IMR-90 (cell line): Measurements from ENCODE around the gene ZNF385D. TPM values are rescaled to one million over a fixed set of nuclear protein-coding genes. Genes with fewer than 3 reads are reported as not detected.

Source experiments
- ATAC-seq: fragments of 200-7000 bp; cut with Tn5 transposase; 2 replicates; pipeline ENCODE4 v1.9.1; 2020; ENCODE audit warnings: low read depth, mild to moderate bottlenecking, moderate library complexity
- BruUV-seq: library from RNA; stranded (reverse); fragments of 400-500 nt; replicated peaks from 2 replicates; lab custom pipeline; 2021; lab: Mats Ljungman, UMichigan
- CTCF ChIA-PET: fragments of 300-600 bp; formaldehyde crosslinking; extraction: SDS; loops from one replicate; lab custom pipeline; 2021; ENCODE audit warnings: antibody characterized with exemption; lab: Yijun Ruan, JAX
- POLR2A ChIA-PET: fragments of 300-600 bp; sonication (Branson Sonifier 250); formaldehyde crosslinking; loops from one replicate; lab custom pipeline; 2022; ENCODE audit warnings: antibody characterized with exemption; ENCODE audit not compliant: unreplicated experiment; lab: Charles Lee
- DNase-seq: peaks from one replicate; pipeline ENCODE4 v3.0.0; 2013
- H2AFZ ChIP-seq: replicated peaks from 2 replicates; pipeline ENCODE3; 2013; ENCODE audit warnings: low read length, mild to moderate bottlenecking; ENCODE audit not compliant: poor library complexity
- H2AK5ac ChIP-seq: 2 replicates; pipeline ENCODE4 v1.6.1; 2013; ENCODE audit warnings: low read depth, low read length, inconsistent platforms
- H2AK9ac ChIP-seq: replicated peaks from 2 replicates; pipeline ENCODE3; 2013; ENCODE audit warnings: mild to moderate bottlenecking, low read depth, low read length, moderate library complexity; ENCODE audit not compliant: poor library complexity
- H2BK120ac ChIP-seq: 2 replicates; pipeline ENCODE4 v1.6.1; 2013; ENCODE audit warnings: low read depth, low read length, inconsistent platforms
- H2BK15ac ChIP-seq: 3 replicates; pipeline ENCODE4 v1.6.1; 2013; ENCODE audit warnings: low read depth, low read length, inconsistent platforms
- H2BK20ac ChIP-seq: 2 replicates; pipeline ENCODE4 v1.6.1; 2013; ENCODE audit warnings: low read depth, mild to moderate bottlenecking, inconsistent platforms, low read length, moderate library complexity
- H2BK5ac ChIP-seq: 2 replicates; pipeline ENCODE4 v1.6.1; 2013; ENCODE audit warnings: mild to moderate bottlenecking, low read depth, low read length, inconsistent platforms; ENCODE audit not compliant: poor library complexity, severe bottlenecking
- H3K14ac ChIP-seq: replicated peaks from 2 replicates; pipeline ENCODE4 v1.6.1; 2013; ENCODE audit warnings: low read depth, low read length, inconsistent platforms
- H3K18ac ChIP-seq: 2 replicates; pipeline ENCODE4 v1.6.1; 2013; ENCODE audit warnings: low read depth, low read length, control low read depth
- H3K23ac ChIP-seq: 2 replicates; pipeline ENCODE4 v1.6.1; 2013; ENCODE audit warnings: low read depth, low read length, inconsistent platforms
- H3K27ac ChIP-seq: 2 replicates; pipeline ENCODE4 v1.5.1; 2013; ENCODE audit warnings: mild to moderate bottlenecking, control low read depth, low read length; ENCODE audit not compliant: insufficient read depth
- H3K27me3 ChIP-seq: 2 replicates; pipeline ENCODE4 v1.6.1; 2013; ENCODE audit warnings: low read length; ENCODE audit not compliant: control insufficient read depth, insufficient read depth
- H3K36me3 ChIP-seq: 2 replicates; pipeline ENCODE4 v1.6.1; 2013; ENCODE audit warnings: low read length, mixed read lengths; ENCODE audit not compliant: control insufficient read depth, insufficient read depth
- H3K4ac ChIP-seq: 2 replicates; pipeline ENCODE4 v1.6.1; 2013; ENCODE audit warnings: low read depth, low read length, inconsistent platforms
- H3K4me1 ChIP-seq: 2 replicates; pipeline ENCODE4 v1.6.1; 2013; ENCODE audit warnings: low read length, mixed read lengths; ENCODE audit not compliant: control insufficient read depth, insufficient read depth
- H3K4me2 ChIP-seq: 2 replicates; pipeline ENCODE4 v1.6.1; 2013; ENCODE audit warnings: low read depth, mild to moderate bottlenecking, control low read depth, low read length, moderate library complexity
- H3K4me3 ChIP-seq: 2 replicates; pipeline ENCODE4 v1.5.1; 2013; ENCODE audit warnings: low read depth, mild to moderate bottlenecking, control low read depth, low read length, moderate library complexity; ENCODE audit not compliant: insufficient read depth
- H3K56ac ChIP-seq: 2 replicates; pipeline ENCODE4 v1.6.1; 2013; ENCODE audit warnings: low read length, inconsistent platforms; ENCODE audit not compliant: insufficient read depth; ENCODE audit errors: extremely low read depth
- H3K79me1 ChIP-seq, 2 experiments: 2 replicates each; pipeline ENCODE4 v1.6.1; 2013; ENCODE audit warnings: low read length in 2 of 2, inconsistent platforms in 1 of 2, low read depth in 1 of 2
- H3K9ac ChIP-seq: 2 replicates; pipeline ENCODE4 v1.6.1; 2013; ENCODE audit warnings: low read depth, low read length, control low read depth
- H3K9me1 ChIP-seq: 2 replicates; pipeline ENCODE4 v1.6.1; 2013; ENCODE audit warnings: low read length, inconsistent platforms; ENCODE audit not compliant: insufficient read depth
- H3K9me3 ChIP-seq: 2 replicates; pipeline ENCODE4 v1.6.1; 2013; ENCODE audit warnings: low read length; ENCODE audit not compliant: control insufficient read depth, insufficient read depth
- H4K20me1 ChIP-seq: 2 replicates; pipeline ENCODE4 v1.6.1; 2013; ENCODE audit warnings: low read length, inconsistent platforms; ENCODE audit not compliant: insufficient read depth
- H4K5ac ChIP-seq: 2 replicates; pipeline ENCODE4 v1.6.1; 2013; ENCODE audit warnings: mild to moderate bottlenecking, low read depth, low read length, control low read depth
- H4K8ac ChIP-seq, 2 experiments: 2 replicates each; pipeline ENCODE4 v1.6.1; 2013; ENCODE audit warnings: low read depth in 2 of 2, low read length in 2 of 2, control low read depth in 1 of 2, inconsistent platforms in 1 of 2
- H4K91ac ChIP-seq: 2 replicates; pipeline ENCODE4 v1.6.1; 2013; ENCODE audit warnings: low read depth, low read length, inconsistent platforms; ENCODE audit not compliant: insufficient read depth
- BHLHE40 ChIP-seq: fragments of 150-350 bp; IDR thresholded peaks from 2 replicates; pipeline ENCODE4 v1.6.1; 2016; ENCODE audit warnings: mild to moderate bottlenecking, low read depth, low read length
- CEBPB ChIP-seq: IDR thresholded peaks from 2 replicates; pipeline ENCODE4 v1.6.1; 2012; ENCODE audit warnings: low read depth, low read length, improper control_type of control experiment
- CTCF ChIP-seq: conservative IDR thresholded peaks from 2 replicates; pipeline ENCODE4 v1.5.1; 2012; ENCODE audit warnings: mild to moderate bottlenecking, low read depth, low read length, improper control_type of control experiment
- ELK1 ChIP-seq: fragments of 150-350 bp; IDR thresholded peaks from 2 replicates; pipeline ENCODE4 v1.6.1; 2016; ENCODE audit warnings: low read depth, mild to moderate bottlenecking, low read length, moderate library complexity, borderline replicate concordance
- FOS ChIP-seq: fragments of 150-350 bp; IDR thresholded peaks from 2 replicates; pipeline ENCODE4 v1.6.1; 2016; ENCODE audit warnings: low read depth, low read length
- MAFK ChIP-seq: IDR thresholded peaks from 2 replicates; pipeline ENCODE4 v1.6.1; 2012; ENCODE audit warnings: low read depth, low read length, improper control_type of control experiment
- MAZ ChIP-seq: IDR thresholded peaks from 2 replicates; pipeline ENCODE4 v1.6.1; 2012; ENCODE audit warnings: low read depth, mild to moderate bottlenecking, low read length, improper control_type of control experiment, moderate library complexity, borderline replicate concordance
- MXI1 ChIP-seq: IDR thresholded peaks from 2 replicates; pipeline ENCODE4 v1.6.1; 2012; ENCODE audit warnings: low read depth, mild to moderate bottlenecking, low read length, moderate library complexity, borderline replicate concordance
- NFE2L2 ChIP-seq: fragments of 150-350 bp; IDR thresholded peaks from 2 replicates; pipeline ENCODE4 v1.6.1; 2016; ENCODE audit warnings: low read depth, mild to moderate bottlenecking, low read length
- POLR2A ChIP-seq: IDR thresholded peaks from 2 replicates; pipeline ENCODE4 v1.6.1; 2012; ENCODE audit warnings: mild to moderate bottlenecking, low read depth, low read length
- RAD21 ChIP-seq: IDR thresholded peaks from 2 replicates; pipeline ENCODE4 v1.6.1; 2012; ENCODE audit warnings: low read length, improper control_type of control experiment
- RCOR1 ChIP-seq: IDR thresholded peaks from 2 replicates; pipeline ENCODE4 v1.6.1; 2012; ENCODE audit warnings: mild to moderate bottlenecking, low read length, improper control_type of control experiment; ENCODE audit not compliant: insufficient replicate concordance
- RFX5 ChIP-seq: IDR thresholded peaks from 2 replicates; pipeline ENCODE4 v1.8.0; 2012; ENCODE audit warnings: low read depth, mild to moderate bottlenecking, low read length, moderate library complexity
- SMC3 ChIP-seq: fragments of 150-350 bp; IDR thresholded peaks from 2 replicates; pipeline ENCODE4 v1.6.1; 2016; ENCODE audit warnings: low read depth, mild to moderate bottlenecking, antibody characterized with exemption, low read length, moderate library complexity
- USF2 ChIP-seq: fragments of 150-350 bp; IDR thresholded peaks from 2 replicates; pipeline ENCODE4 v1.6.1; 2017; ENCODE audit warnings: mild to moderate bottlenecking, antibody characterized with exemption, low read length, low read depth
- WGBS, 2 experiments: methylation state at CpG; one replicate each; pipeline versions ENCODE4 v1.1.5 to v1.1.7; 2013; ENCODE audit warnings: missing lambda C conversion rate in 2 of 2; ENCODE audit not compliant: insufficient read length in 1 of 2; ENCODE audit errors: extremely low coverage in 2 of 2; 5-methylcytosine and 5-hydroxymethylcytosine counted together
- dilution Hi-C: fragments of 300-500 bp; cut with HindIII; formaldehyde crosslinking; loops from one replicate; pipeline ENCODE4 v1.14.3; 2018; ENCODE audit warnings: low sequenced_read_pairs; ENCODE audit not compliant: unreplicated experiment
- in situ Hi-C: fragments of 300-500 bp; cut with MboI; formaldehyde crosslinking; loops from 3 replicates; pipeline ENCODE4 v1.14.3; 2019; ENCODE audit warnings: low sequenced_read_pairs, inconsistent platforms, mixed read lengths
- intact Hi-C: fragments of 100-400 bp; cut with micrococcal nuclease; formaldehyde crosslinking; loops from 2 replicates; pipeline ENCODE4 v1.10.0; 2022
- polyA plus RNA-seq, 3 experiments: library from polyadenylated mRNA; depleted of rRNA; stranded (reverse); fragments of >200 nt; gene quantifications; 2 replicates each; pipeline ENCODE4 v1.2.3, GENCODE V29; 2012; ENCODE audit warnings: low replicate concordance in 1 of 3
- total RNA-seq: library from RNA; depleted of rRNA; stranded (reverse); fragments of >200 nt; gene quantifications from 2 replicates; pipeline ENCODE4 v1.2.3, GENCODE V29; 2012

The ZNF385D gene
- total and polyA plus RNA-seq, 2 of the 4 experiments (the other 2 are of a cell fraction) = 0.18 to 2.4 TPM

GRCh38 chr3:21755896-21756295 is 4.9 kb upstream of the ZNF385D start:
- intact Hi-C loops = no loop called here
- no peaks in the 10 kb centered on the region for H3K9me3 ChIP-seq
- no peak overlapping the region for H2BK20ac ChIP-seq
- H3K9me1 ChIP-seq = no peaks in the 10 kb centered on the region
- H3K14ac ChIP-seq = no peak overlapping the region
- H3K4ac ChIP-seq = no peak overlapping the region
- H4K20me1 ChIP-seq = no peaks in the 10 kb centered on the region
- POLR2A ChIA-PET = no interaction called here
- ATAC-seq = no peak
- no peak overlapping the region for H4K8ac ChIP-seq
- no peak overlapping the region for H2AK9ac ChIP-seq
- no peak overlapping the region for H3K9ac ChIP-seq
- H3K27me3 ChIP-seq = no peaks in the 10 kb centered on the region
- no peak overlapping the region for H3K27ac ChIP-seq
- H3K56ac ChIP-seq = no peak overlapping the region
- BruUV-seq = no TSS peak
- no peak overlapping the region for H2BK15ac ChIP-seq
- H3K4me3 ChIP-seq = no peak overlapping the region
- TF ChIP-seq MAZ = no peak
- no peak for TF ChIP-seq CTCF
- TF ChIP-seq SMC3 = no peak
- TF ChIP-seq FOS = no peak
- no peak for TF ChIP-seq RCOR1
- TF ChIP-seq POLR2A = no peak
- TF ChIP-seq RAD21 = no peak
- TF ChIP-seq RFX5 = no peak
- TF ChIP-seq ELK1 = no peak
- no peak for TF ChIP-seq USF2
- TF ChIP-seq NFE2L2 = no peak
- no peak for TF ChIP-seq BHLHE40
- no peak for TF ChIP-seq MXI1
- TF ChIP-seq MAFK = no peak
- TF ChIP-seq CEBPB = no peak
- no peaks in the 10 kb centered on the region for H3K4me1 ChIP-seq
- H2BK120ac ChIP-seq = no peak overlapping the region
- no peaks in the 10 kb centered on the region for H3K79me1 ChIP-seq
- no peak for DNase-seq
- no peak overlapping the region for H3K18ac ChIP-seq
- no peak overlapping the region for H2AK5ac ChIP-seq
- no peak overlapping the region for H2BK5ac ChIP-seq
- dilution Hi-C loops = no loop called here
- CTCF ChIA-PET = no interaction called here
- H2AFZ ChIP-seq = no peak overlapping the region
- no CpG with 5 or more reads among the region's 5 CpGs for WGBS, 2 experiments
- in situ Hi-C loops = no loop called here
- no peak overlapping the region for H3K4me2 ChIP-seq
- H3K36me3 ChIP-seq = no peaks in the 10 kb centered on the region
- H4K5ac ChIP-seq = no peak overlapping the region
- no peak overlapping the region for H3K23ac ChIP-seq
- no peak overlapping the region for H4K91ac ChIP-seq
